Mesothelial cell of epicardium (in vitro differentiated cells): ENCODE results near the gene HKDC1. TPM values are rescaled to one million over a fixed set of nuclear protein-coding genes. Genes with fewer than 3 reads are reported as not detected.

Experiments
- DNase-seq, 2 experiments: peaks; one replicate each; pipeline ENCODE4 v3.0.0; 2021; ENCODE audit warnings: low spot score in 2 of 2; ENCODE audit not compliant: unreplicated experiment in 2 of 2
- H3K27ac Mint-ChIP-seq: 2 replicates; pipeline ENCODE4 v1.8.0; 2021; ENCODE audit warnings: mixed read lengths
- H3K27me3 Mint-ChIP-seq: 2 replicates; pipeline ENCODE4 v1.8.0; 2021; ENCODE audit warnings: low read depth, mixed read lengths
- H3K36me3 Mint-ChIP-seq: 2 replicates; pipeline ENCODE4 v1.8.0; 2021; ENCODE audit warnings: mixed read lengths
- H3K4me1 Mint-ChIP-seq: 2 replicates; pipeline ENCODE4 v1.8.0; 2021; ENCODE audit warnings: mixed read lengths
- H3K4me3 Mint-ChIP-seq: 2 replicates; pipeline ENCODE4 v1.8.0; 2021; ENCODE audit warnings: mild to moderate bottlenecking, moderate library complexity, mixed read lengths
- H3K9me3 Mint-ChIP-seq: 2 replicates; pipeline ENCODE4 v1.8.0; 2021; ENCODE audit warnings: mixed read lengths
- total RNA-seq: library from RNA; stranded (reverse); gene quantifications from 3 replicates; pipeline ENCODE4 v1.2.1, GENCODE V29; 2021
- TF ChIP-seq, protein P1 (sequence below): fragments of 200-600 bp; sonication (generic); IDR thresholded peaks from one replicate; pipeline ENCODE4 v1.5.0; 2021; ENCODE audit warnings: antibody characterized with exemption; ENCODE audit not compliant: unreplicated experiment

Gene HKDC1
- total RNA-seq, 1 donor from 2014 or later: not detected

DNA sequence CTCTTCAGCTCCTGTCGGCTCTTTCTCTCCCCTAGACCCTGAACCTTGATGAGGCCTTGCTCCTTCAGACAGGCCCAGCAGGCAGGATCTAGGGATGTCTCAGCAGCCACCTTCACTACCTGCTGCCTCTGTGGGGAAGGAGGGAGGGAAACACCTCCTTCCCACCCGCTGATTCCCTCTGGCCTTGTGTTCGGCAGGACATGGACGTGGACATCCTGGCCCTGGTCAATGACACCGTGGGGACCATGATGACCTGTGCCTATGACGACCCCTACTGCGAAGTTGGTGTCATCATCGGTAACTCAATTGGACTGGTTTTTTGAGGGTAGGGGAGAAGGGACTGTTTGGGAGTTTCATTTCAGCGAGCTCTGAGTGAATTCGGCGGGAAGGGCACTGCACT is 20.3 kb downstream of the HKDC1 start:
- Mint-ChIP-seq H3K27me3 (no peaks in the 10 kb centered on the region), H3K9me3 (no peaks in the 10 kb centered on the region), H3K4me3 (no peak overlapping the region), H3K4me1 (peaks cover 2% of the 10 kb centered on the region), H3K36me3 (no peaks in the 10 kb centered on the region), H3K27ac (no peak overlapping the region)
- no peak for DNase-seq
- TF ChIP-seq, protein P1, sequence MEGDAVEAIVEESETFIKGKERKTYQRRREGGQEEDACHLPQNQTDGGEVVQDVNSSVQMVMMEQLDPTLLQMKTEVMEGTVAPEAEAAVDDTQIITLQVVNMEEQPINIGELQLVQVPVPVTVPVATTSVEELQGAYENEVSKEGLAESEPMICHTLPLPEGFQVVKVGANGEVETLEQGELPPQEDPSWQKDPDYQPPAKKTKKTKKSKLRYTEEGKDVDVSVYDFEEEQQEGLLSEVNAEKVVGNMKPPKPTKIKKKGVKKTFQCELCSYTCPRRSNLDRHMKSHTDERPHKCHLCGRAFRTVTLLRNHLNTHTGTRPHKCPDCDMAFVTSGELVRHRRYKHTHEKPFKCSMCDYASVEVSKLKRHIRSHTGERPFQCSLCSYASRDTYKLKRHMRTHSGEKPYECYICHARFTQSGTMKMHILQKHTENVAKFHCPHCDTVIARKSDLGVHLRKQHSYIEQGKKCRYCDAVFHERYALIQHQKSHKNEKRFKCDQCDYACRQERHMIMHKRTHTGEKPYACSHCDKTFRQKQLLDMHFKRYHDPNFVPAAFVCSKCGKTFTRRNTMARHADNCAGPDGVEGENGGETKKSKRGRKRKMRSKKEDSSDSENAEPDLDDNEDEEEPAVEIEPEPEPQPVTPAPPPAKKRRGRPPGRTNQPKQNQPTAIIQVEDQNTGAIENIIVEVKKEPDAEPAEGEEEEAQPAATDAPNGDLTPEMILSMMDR: no peak

DNA sequence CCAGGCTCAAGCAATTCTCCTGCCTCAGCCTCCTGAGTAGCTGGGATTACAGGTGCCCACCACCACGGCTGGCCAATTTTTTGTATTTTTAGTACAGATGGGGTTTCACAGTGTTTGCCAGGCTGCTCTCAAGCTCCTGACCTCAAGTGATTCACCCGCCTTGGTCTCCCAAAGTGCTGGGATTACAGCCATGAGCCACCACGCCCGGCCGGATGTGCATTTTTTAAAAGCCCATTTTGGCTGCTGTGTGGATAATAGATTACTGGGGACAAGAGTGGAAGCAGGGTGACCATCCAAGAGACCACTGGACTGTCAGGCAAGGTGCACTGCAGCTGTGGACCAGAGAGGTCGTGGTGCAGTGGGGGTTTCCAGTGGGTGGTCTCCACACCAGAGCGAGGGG is 21.4 kb downstream of the HKDC1 start:
- TF ChIP-seq, protein P1: no peak
- no peak overlapping the region for H3K4me3 Mint-ChIP-seq
- H3K27ac Mint-ChIP-seq: no peak overlapping the region
- peaks cover 2% of the 10 kb centered on the region for H3K4me1 Mint-ChIP-seq
- no peak for DNase-seq
- no peaks in the 10 kb centered on the region for H3K27me3 Mint-ChIP-seq
- H3K9me3 Mint-ChIP-seq: no peaks in the 10 kb centered on the region
- H3K36me3 Mint-ChIP-seq: no peaks in the 10 kb centered on the region

DNA sequence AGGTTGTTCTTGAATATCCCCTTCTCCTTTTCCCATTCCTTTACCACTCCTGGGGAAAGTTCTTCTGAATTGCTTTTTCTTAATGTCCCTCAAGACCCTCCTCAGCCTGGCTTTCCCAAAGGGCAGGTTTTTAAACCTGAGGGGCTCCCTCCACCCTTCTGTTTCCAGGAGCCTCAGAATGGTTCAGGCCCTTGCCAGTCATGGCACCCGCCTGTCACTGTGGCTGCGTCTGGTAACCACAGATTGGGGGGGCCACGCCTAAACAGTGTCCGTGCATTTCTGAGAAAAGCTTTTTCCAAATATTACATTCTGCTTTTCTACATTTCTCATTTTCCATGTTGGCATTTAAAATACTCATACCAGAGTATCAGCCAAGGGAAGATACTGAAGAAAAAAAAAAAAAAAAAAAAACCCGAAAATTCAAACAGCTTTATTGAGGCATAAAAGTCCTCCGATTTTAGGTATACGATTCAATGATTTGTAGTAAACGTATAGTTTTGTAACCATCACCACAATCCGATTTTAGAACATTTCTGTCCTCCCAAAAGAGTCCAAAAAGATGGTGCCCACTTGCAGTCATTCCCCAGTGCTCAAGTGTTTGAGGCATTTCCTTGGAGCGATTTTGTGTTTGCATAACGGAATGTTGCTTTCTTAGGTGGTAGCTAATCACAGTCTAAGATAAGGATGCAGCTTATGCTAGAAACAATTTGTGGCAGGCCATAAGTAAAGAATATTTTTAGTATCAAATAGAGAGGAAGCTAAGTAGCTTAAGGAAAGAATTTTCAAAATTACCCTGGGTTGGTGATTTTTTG is 22.1 kb downstream of the HKDC1 start:
- Mint-ChIP-seq H3K4me3 (no peak overlapping the region), H3K27ac (no peak overlapping the region), H3K36me3 (no peaks in the 10 kb centered on the region), H3K4me1 (peaks cover 2% of the 10 kb centered on the region), H3K27me3 (no peaks in the 10 kb centered on the region), H3K9me3 (no peaks in the 10 kb centered on the region)
- TF ChIP-seq, protein P1: no peak
- no peak for DNase-seq

DNA sequence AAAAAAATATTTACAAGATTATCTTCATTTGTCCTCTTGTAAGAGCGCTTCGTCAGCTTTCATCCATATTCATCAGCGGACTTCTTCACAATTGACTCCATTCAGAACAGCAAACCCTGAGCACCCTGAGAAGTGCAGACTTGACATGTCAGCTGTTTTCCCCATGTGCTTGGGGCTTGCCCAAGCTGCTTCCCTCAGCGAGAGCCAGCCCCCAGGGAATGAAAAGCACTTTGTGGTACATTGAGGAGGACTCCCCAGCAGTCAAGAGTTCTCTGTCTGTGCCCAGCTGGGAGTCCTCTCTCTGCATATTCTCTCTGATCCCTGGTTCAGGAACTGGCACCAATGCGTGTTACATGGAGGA is 22.7 kb downstream of the HKDC1 start:
- no peaks in the 10 kb centered on the region for H3K36me3 Mint-ChIP-seq
- H3K4me1 Mint-ChIP-seq: peaks cover 2% of the 10 kb centered on the region
- H3K4me3 Mint-ChIP-seq: no peak overlapping the region
- TF ChIP-seq, protein P1: no peak
- H3K27ac Mint-ChIP-seq: no peak overlapping the region
- DNase-seq: no peak
- H3K27me3 Mint-ChIP-seq: no peaks in the 10 kb centered on the region
- H3K9me3 Mint-ChIP-seq: no peaks in the 10 kb centered on the region

DNA sequence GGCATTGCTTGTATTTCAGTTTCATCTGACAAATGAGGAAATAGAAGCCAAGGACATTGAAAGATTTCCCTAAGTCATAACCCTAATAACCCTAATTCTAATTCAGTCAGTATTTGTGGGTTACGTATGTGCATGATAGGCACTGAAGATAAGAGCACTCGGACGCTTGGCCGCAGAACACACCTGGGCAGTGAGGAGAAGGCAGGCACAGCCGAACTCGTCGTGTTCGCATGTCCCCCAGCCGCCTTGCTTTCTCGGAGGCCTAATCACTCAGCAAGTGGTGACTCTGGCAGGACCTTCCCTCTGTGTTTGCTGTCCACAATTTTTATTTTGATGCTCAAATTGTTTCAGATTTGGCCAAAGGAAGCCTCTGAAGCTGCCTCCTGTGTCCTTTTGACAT is 23.7 kb downstream of the HKDC1 start:
- no peak overlapping the region for H3K27ac Mint-ChIP-seq
- DNase-seq: no peak
- H3K4me1 Mint-ChIP-seq: peaks cover 2% of the 10 kb centered on the region
- H3K9me3 Mint-ChIP-seq: no peaks in the 10 kb centered on the region
- TF ChIP-seq, protein P1: no peak
- H3K36me3 Mint-ChIP-seq: no peaks in the 10 kb centered on the region
- H3K4me3 Mint-ChIP-seq: no peak overlapping the region
- H3K27me3 Mint-ChIP-seq: no peaks in the 10 kb centered on the region
